MM.1S (cell line): ENCODE measurements around the gene ARID5A.

Experiments used
- CTCF ChIP-seq: fragments of 300-600 bp; sonication (generic); IDR thresholded peaks from 2 replicates; pipeline ENCODE4 v1.5.1; 2016; ENCODE audit warnings: antibody characterized with exemption, low read length, mixed read lengths
- EZH2phosphoT487 ChIP-seq: fragments of 300-600 bp; sonication (generic); IDR thresholded peaks from 2 replicates; pipeline ENCODE4 v1.6.1; 2018; ENCODE audit warnings: antibody characterized with exemption, low read length

GRCh38 chr2:96584017-96584416 is 47.5 kb downstream of the ARID5A start:
- TF ChIP-seq CTCF = no peak
- TF ChIP-seq EZH2phosphoT487 = no peak
